Stimulated activated CD4-positive, alpha-beta T cell treated with anti-CD3 and anti-CD28 coated beads, Interleukin-15, amount 100 ng/mL, for 24 hours (primary cell): ENCODE results near the gene LSMEM2.
"Not testable (repeated sequence)": the region's sequence is repeated elsewhere in the genome, so short reads cannot be mapped to it uniquely, and the experiment has no call there.

Experiments used
- DNase-seq: peaks from one replicate; pipeline ENCODE4 v3.0.0-alpha.2; 2020

The LSMEM2 gene

GRCh38 chr3:50246517-50246954, 32.4 kb upstream of the LSMEM2 start:
- DNase-seq, result peak; percentile 92

GRCh38 chr3:50248387-50248786, 30.5 kb upstream of the LSMEM2 start:
- no peak for DNase-seq

GRCh38 chr3:50249457-50249856, 29.4 kb upstream of the LSMEM2 start:
- DNase-seq, result no peak

- DNase-seq, result no peak
Measured at GRCh38 chr3:50250514-50250913, 28.4 kb upstream of the LSMEM2 start.

- peak; percentile 75 for DNase-seq
Measured at GRCh38 chr3:50251220-50251619, 27.7 kb upstream of the LSMEM2 start.

GRCh38 chr3:50254577-50255250, 24.2 kb upstream of the LSMEM2 start:
- DNase-seq, result no peak

GRCh38 chr3:50255251-50255615, 23.7 kb upstream of the LSMEM2 start:
- no peak for DNase-seq

GRCh38 chr3:50256978-50257890, 21.7 kb upstream of the LSMEM2 start:
- DNase-seq, result peak; percentile 64

- no peak for DNase-seq
Measured at GRCh38 chr3:50258029-50258680, 20.7 kb upstream of the LSMEM2 start.

- no peak for DNase-seq
Measured at GRCh38 chr3:50258979-50259378, 19.9 kb upstream of the LSMEM2 start.

GRCh38 chr3:50259432-50260026, 19.4 kb upstream of the LSMEM2 start:
- DNase-seq, result no peak

GRCh38 chr3:50260027-50260941, 18.6 kb upstream of the LSMEM2 start:
- peak; percentile 91 for DNase-seq

GRCh38 chr3:50260942-50261441, 17.9 kb upstream of the LSMEM2 start:
- DNase-seq, result no peak

GRCh38 chr3:50261505-50261904, 17.4 kb upstream of the LSMEM2 start:
- DNase-seq, result no peak

GRCh38 chr3:50262200-50262599, 16.7 kb upstream of the LSMEM2 start:
- not testable (repeated sequence) for DNase-seq

GRCh38 chr3:50262778-50263177, 16.1 kb upstream of the LSMEM2 start:
- DNase-seq, result no peak

GRCh38 chr3:50263478-50264382, 15.2 kb upstream of the LSMEM2 start:
- DNase-seq, result no peak

GRCh38 chr3:50264383-50264963, 14.4 kb upstream of the LSMEM2 start:
- DNase-seq, result no peak

- no peak for DNase-seq
Measured at GRCh38 chr3:50264964-50265485, 13.9 kb upstream of the LSMEM2 start.

GRCh38 chr3:50265571-50265970, 13.3 kb upstream of the LSMEM2 start:
- no peak for DNase-seq
